ENCODE results near the gene ABCF3.

The ABCF3 gene

GRCh38 chr3:184168363-184169120, 17.5 kb upstream of the ABCF3 start:
- no peak for DNase-seq (ENCODE audit: low read depth in 2 of 2)

- DNase-seq (ENCODE audit: low read depth in 2 of 2): no peak
Measured at GRCh38 chr3:184169896-184170875, 15.8 kb upstream of the ABCF3 start.

- no peak for DNase-seq (ENCODE audit: low read depth in 2 of 2)
Measured at GRCh38 chr3:184171562-184171961, 14.4 kb upstream of the ABCF3 start.

GRCh38 chr3:184172681-184173373, 13.2 kb upstream of the ABCF3 start:
- no peak for DNase-seq (ENCODE audit: low read depth in 2 of 2)

DNA sequence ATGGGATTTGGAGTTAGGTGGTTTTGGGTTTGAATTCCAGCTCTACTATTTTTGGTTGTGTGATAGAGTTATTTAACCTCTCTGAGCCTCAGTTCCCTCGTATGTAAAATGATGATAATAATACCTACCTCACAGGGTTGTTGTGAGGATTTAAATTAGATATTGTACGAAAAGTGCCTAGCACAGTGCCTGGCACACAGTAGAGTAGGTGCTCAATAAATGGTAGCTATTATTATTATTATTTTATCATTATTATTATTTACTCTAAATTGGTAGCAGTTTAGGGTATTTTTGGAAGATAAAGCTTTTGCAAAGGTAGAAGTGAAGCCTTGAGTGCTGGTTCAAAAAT, 12.7 kb upstream of the ABCF3 start:
- no peak for DNase-seq (ENCODE audit: low read depth in 2 of 2)

DNA sequence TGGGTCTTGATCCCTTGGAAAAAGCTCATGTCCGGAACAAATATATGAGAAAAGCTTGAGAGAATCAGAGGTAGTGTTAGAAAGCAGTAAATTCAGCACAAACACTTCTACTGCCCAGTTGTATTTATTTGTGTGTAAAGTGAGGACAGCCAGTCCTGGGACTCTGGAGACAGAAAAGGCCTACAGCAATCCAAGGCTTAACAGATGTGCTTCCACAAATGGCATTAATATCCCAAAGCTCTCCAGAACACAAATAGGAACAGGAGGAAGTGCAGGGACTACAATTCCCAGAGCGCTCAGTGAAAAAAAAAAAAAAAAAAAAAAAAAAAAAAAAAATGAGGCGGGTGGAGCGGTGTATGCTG, 11.7 kb upstream of the ABCF3 start:
- DNase-seq (ENCODE audit: low read depth in 2 of 2): no peak

- DNase-seq (ENCODE audit: low read depth in 2 of 2): peak; percentile 97
Measured at GRCh38 chr3:184174646-184175492, 11.1 kb upstream of the ABCF3 start, which contains the start of gene AP2M1. TSS of gene AP2M1 (plus strand) at chr3:184174855. CDS start at chr3:184176994, 2,139 bp downstream.

DNA sequence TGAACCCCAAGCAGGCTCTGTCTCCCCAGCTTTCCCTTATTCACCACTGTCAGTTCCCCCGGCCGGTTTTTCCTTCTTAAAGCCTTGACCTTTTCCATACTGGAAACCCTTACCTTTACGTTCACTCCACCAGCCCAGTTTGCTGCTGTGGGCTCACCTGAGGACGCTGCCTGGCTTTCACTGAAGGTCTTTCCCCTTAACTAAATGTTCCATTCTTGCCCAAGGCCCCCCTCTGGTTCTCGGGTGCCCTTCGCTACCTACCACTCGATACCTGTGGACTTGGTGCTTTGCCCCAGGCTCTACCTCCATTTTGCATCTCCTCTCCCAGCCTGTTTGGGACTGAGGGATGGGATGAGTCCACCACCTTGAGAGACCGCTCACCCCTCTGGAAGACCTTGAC, 10.5 kb upstream of the ABCF3 start:
- DNase-seq (ENCODE audit: low read depth in 2 of 2): no peak

- no peak for DNase-seq (ENCODE audit: low read depth in 2 of 2)
Measured at GRCh38 chr3:184175981-184176376, 10.0 kb upstream of the ABCF3 start.

DNA sequence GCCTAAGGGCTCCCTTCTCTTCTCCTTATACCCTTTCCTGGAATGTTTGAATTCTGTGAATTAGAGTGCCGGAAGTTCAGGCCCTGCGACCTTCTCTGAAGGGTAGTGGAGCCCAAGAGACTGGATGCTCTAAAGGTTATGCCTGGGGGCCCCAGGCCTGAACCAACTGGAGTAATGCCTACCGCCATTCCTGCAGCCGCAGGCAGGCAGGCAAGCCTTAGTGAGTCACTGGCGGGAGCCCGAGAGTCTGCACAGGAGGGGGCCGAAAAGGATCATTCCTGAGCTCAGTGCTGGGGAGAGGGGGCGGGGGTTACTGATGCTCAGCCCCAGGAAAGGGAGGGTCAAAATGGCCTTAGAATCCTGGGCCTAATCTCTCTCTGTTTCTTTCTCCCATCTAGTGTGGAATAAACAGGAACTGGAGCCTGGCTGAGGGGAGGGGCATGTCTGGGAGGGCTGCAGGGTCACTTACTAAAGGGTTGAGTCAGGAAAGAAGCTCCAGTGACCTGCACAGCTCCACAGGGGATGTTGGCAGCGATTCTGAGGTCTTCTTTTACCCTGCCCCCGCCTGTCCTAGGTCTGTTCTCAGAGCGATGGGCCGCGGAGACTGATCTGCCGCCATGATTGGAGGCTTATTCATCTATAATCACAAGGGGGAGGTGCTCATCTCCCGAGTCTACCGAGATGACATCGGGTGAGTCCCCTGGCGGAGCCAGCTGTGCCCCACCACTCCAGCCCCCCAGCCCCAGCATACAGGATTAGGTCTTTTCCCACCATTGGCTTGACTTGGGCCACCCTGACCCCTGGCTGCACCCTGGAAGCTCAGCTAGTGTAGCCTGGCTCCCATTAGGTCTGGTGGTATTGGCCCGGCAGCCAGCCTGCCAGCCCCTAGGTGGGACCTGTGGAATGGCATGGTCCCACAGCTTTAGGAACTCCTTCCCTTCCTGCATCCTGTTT, 9.3 kb upstream of the ABCF3 start:
- DNase-seq (ENCODE audit: low read depth in 2 of 2): no peak

- no peak for DNase-seq (ENCODE audit: low read depth in 2 of 2)
Measured at GRCh38 chr3:184177331-184177731, 8.7 kb upstream of the ABCF3 start.

DNA sequence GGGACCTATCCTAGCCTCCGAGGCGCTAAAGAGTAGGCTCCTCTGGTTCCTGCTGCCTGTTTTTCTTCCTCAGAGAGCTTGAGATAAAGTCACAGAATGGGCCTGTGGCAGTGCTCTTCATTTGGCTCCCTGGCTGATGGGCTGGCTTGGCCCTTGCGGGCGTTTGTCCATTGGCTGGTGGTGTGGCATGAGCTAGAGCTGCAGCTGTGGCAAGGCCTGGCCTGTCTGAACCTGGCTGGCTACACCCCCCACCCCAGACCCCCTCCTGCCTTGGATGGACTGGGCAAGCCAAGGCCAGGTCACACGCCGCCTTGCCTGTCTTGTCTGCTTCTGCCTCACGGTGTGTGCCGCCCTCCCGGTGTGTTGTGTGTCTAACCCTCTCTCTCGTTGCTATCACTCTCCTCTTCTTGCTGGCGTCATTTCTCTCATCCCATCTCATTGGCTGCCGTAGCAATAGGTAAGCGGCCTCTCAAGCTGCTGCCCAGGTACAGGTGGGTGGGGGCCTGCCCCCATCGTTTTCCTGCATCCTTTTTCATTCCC, 8.2 kb upstream of the ABCF3 start:
- no peak for DNase-seq (ENCODE audit: low read depth in 2 of 2)

DNA sequence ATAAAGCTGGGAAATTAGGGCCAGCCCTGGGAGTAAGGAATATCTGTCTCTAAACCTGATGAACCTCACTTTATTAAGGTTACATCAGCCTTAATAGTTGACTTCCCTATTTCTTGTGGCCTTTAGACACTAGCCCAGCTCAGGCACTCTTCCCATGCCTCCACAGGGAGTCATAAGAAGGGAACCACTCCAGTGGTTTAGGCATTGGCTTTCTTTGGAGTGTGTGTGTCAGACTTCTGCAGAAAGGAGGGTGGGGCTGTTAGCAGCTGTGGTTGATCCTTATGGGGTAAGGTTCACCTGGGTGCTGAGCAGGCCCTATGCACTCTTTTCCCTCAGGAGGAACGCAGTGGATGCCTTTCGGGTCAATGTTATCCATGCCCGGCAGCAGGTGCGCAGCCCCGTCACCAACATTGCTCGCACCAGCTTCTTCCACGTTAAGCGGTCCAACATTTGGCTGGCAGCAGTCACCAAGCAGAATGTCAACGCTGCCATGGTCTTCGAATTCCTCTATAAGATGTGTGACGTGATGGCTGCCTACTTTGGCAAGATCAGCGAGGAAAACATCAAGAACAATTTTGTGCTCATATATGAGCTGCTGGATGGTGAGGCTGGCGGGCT, 7.4 kb upstream of the ABCF3 start:
- no peak for DNase-seq (ENCODE audit: low read depth in 2 of 2)

DNA sequence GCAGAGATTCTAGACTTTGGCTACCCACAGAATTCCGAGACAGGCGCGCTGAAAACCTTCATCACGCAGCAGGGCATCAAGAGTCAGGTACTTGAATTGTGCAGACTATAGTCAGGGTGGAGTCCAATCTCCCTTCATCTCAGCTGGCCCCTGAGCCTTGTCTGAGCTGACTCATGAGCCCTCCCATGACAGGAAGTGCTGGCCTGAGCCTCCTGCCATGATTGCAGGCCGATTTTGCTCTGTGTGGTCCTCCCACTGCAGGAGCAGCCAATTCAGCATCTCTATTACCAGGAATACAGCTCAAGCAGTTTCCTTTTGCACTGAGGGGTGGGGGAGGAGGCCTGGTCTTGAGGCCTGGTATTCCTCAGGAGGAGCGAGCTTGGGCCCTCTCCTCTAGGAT, 5.8 kb upstream of the ABCF3 start:
- no peak for DNase-seq (ENCODE audit: low read depth in 2 of 2)

- DNase-seq (ENCODE audit: low read depth in 2 of 2): no peak
Measured at GRCh38 chr3:184181596-184181995, 4.4 kb upstream of the ABCF3 start.

DNA sequence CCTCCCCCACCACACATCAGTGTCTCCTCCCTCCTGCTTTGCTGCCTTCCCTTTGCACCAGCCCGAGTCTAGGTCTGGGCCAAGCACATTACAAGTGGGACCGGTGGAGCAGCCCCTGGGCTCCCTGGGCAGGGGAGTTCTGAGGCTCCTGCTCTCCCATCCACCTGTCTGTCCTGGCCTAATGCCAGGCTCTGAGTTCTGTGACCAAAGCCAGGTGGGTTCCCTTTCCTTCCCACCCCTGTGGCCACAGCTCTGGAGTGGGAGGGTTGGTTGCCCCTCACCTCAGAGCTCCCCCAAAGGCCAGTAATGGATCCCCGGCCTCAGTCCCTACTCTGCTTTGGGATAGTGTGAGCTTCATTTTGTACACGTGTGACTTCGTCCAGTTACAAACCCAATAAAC, 2.3 kb upstream of the ABCF3 start:
- DNase-seq (ENCODE audit: low read depth in 2 of 2): no peak

DNA sequence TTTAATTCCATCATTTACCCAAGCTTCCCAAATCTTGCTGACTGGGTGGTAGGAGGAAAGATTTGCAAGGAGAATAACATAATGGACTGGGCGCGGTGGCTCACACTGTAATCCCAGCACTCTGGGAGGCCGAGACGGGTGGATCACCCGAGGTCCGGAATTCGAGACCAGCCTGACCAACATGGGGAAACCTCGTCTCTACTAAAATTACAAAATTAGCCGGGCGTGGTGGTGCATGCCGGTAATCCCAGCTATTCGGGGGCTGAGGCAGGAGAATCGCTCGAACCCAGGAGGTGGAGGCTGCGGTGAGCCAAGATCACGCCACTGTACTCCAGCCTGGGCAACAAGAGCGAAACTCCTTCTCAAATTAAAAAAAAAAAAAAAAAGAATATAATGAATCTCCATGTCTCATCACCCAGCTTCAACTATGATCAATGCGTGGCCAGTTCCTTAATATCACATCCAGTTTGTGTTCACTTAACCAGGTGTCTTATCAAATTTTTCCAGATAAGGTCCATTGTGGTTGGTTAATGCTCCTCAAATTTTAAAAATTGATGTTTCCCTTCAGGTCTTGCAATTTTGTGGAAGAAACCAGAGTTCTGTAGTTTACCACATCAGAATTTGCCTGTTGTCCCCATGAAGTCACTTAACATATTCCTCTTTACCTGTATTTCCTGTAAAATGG, 1.3 kb upstream of the ABCF3 start:
- DNase-seq (ENCODE audit: low read depth in 2 of 2): no peak

GRCh38 chr3:184185461-184186183, 377 bp upstream of the ABCF3 start:
- peak; percentile 98 to 100 for DNase-seq (ENCODE audit: low read depth in 2 of 2)
